GM13976 (cell line): ENCODE results near the gene TAF4B.

ENCODE experiments used
- DNase-seq: peaks from one replicate; pipeline ENCODE4 v3.0.0; 2012; ENCODE audit warnings: low spot score
- in situ Hi-C: fragments of 300-500 bp; cut with MboI; formaldehyde crosslinking; loops from one replicate; pipeline ENCODE4 v1.12.0; 2022; ENCODE audit warnings: low sequenced_read_pairs, mixed read lengths, inconsistent platforms; ENCODE audit not compliant: unreplicated experiment
- TF ChIP-seq, protein P1 (sequence below): IDR thresholded peaks from 2 replicates; pipeline ENCODE4 v1.5.1; 2012; ENCODE audit warnings: borderline replicate concordance, mild to moderate bottlenecking; ENCODE audit not compliant: insufficient read depth; ENCODE audit errors: extremely low read depth, missing control alignments, control extremely low read depth

Gene TAF4B

DNA sequence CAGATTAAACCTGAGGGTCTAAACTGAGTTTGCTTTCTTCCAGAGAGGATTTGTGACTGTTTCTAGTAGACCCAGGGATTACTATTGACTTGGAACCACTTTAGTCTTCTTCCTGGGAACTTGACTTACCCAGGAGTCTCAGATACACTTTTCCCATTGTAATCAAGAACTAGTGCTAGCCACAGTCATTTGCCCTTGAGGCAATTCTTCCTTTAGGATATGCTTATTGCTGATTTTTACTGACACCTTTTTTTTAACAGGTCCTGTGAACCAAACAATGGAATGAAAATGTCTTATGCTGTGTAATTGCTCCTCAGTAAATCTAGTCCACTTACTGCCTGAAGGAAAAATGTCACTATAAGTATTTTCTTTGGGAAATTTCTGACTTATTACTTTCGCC is 78.3 kb downstream of the TAF4B start:
- TF ChIP-seq, protein P1, sequence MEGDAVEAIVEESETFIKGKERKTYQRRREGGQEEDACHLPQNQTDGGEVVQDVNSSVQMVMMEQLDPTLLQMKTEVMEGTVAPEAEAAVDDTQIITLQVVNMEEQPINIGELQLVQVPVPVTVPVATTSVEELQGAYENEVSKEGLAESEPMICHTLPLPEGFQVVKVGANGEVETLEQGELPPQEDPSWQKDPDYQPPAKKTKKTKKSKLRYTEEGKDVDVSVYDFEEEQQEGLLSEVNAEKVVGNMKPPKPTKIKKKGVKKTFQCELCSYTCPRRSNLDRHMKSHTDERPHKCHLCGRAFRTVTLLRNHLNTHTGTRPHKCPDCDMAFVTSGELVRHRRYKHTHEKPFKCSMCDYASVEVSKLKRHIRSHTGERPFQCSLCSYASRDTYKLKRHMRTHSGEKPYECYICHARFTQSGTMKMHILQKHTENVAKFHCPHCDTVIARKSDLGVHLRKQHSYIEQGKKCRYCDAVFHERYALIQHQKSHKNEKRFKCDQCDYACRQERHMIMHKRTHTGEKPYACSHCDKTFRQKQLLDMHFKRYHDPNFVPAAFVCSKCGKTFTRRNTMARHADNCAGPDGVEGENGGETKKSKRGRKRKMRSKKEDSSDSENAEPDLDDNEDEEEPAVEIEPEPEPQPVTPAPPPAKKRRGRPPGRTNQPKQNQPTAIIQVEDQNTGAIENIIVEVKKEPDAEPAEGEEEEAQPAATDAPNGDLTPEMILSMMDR = no peak
- in situ Hi-C loops = loop anchor here (10.0 to 25.0 kb wide), 2 partner anchors 340 to 683 kb away; no protein-coding TSS in a partner anchor
- no peak for DNase-seq

DNA sequence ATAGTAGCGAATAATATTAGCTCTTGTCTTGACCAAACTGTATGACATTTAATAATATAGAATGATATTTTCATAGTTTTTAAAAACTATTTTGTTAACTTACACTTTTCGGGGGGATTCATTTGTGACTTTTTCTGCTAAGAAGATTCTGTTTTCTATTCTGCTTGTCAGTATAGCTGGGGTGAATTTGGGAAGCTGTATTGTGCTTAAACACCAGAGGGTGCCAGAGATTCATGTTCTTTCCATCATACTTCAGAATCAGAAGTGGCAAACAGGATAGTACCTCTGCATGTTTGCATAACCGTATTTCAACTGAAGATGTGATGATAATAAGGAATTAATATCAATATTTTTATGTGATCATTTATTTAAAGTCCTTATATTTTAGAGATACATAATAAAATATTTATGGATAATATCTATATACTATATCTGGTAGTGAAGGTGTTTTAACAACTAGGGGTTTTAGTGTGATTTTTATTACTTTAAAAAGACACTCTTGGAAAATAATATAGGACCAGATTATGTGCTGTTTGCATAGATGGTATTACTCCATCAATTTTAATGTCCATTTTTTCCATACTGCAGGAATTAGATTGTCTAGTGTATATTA is 81.0 kb downstream of the TAF4B start:
- DNase-seq = peak; percentile 55
- in situ Hi-C loops = loop anchor here (10.0 to 25.0 kb wide), 2 partner anchors 338 to 680 kb away; no protein-coding TSS in a partner anchor
- TF ChIP-seq, protein P1 = peak; percentile 43

DNA sequence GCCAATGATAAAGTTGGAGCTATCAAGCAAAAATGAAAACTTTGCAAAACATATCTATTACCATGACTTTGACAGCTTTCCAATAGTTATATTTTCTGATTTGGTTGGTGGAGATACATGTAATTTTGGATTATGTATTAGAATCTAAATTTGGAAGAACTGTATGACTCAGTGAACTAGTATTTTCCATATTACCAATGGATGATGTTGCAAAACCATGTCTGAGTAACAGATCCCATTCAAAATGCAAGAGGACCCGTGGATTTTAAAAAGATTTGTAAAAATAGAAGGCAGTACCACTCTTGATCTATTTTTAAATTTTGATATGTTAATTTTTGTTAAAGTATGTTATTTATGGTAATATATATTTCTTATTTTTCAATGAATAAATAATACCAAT is 83.0 kb downstream of the TAF4B start:
- TF ChIP-seq, protein P1 = no peak
- in situ Hi-C loops = loop anchor here (10.0 to 25.0 kb wide), 2 partner anchors 336 to 678 kb away; no protein-coding TSS in a partner anchor
- DNase-seq = no peak

DNA sequence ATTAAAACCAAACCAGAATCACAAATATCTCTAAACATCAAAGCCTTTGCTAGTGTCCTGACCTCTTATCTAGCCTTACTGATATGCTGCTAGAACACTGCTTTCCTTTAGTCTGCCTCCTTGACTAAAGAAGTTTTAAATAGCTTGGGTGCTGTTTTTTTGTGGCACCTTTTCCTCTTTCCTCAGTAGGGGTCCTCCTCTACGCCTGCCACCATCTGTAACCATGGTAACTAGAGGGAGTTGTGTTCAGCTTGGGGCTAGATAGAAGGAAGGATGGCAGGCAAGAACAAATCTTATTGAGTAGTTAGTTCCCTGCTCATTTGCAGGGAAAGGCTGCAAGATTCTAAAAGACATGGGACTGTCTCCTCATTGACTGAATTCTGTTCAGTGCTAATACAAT is 86.0 kb downstream of the TAF4B start:
- in situ Hi-C loops = loop anchor here (25.0 kb wide), 1 partner anchor 675 kb away; no protein-coding TSS in a partner anchor
- DNase-seq = no peak
- TF ChIP-seq, protein P1 = no peak

DNA sequence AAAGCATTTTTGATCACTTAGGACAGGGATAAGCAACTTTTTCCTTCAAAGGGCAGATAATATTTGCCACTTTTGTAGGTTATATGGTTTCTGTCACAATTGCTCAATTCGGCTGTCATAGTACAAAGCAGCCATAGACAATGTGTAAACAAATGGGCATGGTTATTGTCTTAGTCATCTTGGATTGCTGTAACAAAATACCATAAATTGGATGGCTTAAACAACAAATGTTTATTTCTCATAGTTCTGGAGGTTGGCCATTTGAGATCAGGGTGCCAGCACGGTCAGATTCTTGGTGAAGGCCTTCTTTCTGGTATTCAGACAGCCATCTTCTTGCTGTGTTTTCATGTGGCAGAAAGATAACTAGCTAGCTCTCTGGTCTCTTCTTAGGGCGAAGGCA is 91.2 kb downstream of the TAF4B start:
- in situ Hi-C loops = loop anchor here (25.0 kb wide), 1 partner anchor 670 kb away; no protein-coding TSS in a partner anchor
- no peak for DNase-seq
- TF ChIP-seq, protein P1 = no peak

DNA sequence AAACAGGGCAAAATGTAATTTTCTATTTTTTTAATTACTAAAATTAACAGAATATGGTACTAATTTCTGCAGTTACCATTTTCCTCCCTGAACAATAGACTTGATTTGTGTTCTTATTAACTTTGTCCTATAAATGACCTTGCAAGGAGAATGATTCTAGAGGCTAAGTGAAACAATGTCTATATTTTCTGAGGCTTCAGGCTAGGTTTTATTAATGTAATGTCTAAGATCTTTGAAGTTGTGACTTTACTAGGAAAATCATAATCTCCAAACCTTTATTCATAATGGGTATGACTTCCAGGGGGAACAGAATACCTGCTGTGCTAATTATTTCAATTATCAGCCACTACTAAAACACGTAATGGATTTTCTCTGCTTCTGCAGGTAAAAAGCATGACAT is 94.4 kb downstream of the TAF4B start:
- in situ Hi-C loops = loop anchor here (25.0 kb wide), 1 partner anchor 667 kb away; no protein-coding TSS in a partner anchor

More for the DNA sequence above, 94.4 kb downstream of the TAF4B start:
- no peak for DNase-seq
- TF ChIP-seq, protein P1 = no peak
